Adrenal gland (tissue), 5 donors: ENCODE data around the gene NHSL1.

Experiments
- POLR2A ChIP-seq, 2 donors: fragments of 450-650 bp; IDR thresholded peaks; one replicate each; pipeline ENCODE4 v1.6.1; 2017; ENCODE audit warnings: antibody characterized with exemption in 2 of 2, mild to moderate bottlenecking in 2 of 2, moderate library complexity in 1 of 2
- TF ChIP-seq, protein P1 (sequence below), 6 experiments: fragments of 450-650 bp in 4 of 6; fragments of 200-600 bp in 2 of 6; sonication (generic) in 1 of 6; IDR thresholded peaks; 1 replicate in 5 of 6; 2 replicates in 1 of 6; pipeline versions ENCODE4 v1.5.1 to v1.8.0; 2016 to 2021; ENCODE audit warnings: antibody characterized with exemption in 6 of 6, mild to moderate bottlenecking in 2 of 6, moderate library complexity in 1 of 6
- donor health status: DM: no; HTN: no; CAD: no.

- TF ChIP-seq, protein P1, sequence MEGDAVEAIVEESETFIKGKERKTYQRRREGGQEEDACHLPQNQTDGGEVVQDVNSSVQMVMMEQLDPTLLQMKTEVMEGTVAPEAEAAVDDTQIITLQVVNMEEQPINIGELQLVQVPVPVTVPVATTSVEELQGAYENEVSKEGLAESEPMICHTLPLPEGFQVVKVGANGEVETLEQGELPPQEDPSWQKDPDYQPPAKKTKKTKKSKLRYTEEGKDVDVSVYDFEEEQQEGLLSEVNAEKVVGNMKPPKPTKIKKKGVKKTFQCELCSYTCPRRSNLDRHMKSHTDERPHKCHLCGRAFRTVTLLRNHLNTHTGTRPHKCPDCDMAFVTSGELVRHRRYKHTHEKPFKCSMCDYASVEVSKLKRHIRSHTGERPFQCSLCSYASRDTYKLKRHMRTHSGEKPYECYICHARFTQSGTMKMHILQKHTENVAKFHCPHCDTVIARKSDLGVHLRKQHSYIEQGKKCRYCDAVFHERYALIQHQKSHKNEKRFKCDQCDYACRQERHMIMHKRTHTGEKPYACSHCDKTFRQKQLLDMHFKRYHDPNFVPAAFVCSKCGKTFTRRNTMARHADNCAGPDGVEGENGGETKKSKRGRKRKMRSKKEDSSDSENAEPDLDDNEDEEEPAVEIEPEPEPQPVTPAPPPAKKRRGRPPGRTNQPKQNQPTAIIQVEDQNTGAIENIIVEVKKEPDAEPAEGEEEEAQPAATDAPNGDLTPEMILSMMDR (IDR thresholded peaks at IDR 0.05) = no peak
- no peak for TF ChIP-seq POLR2A (IDR thresholded peaks at IDR 0.05)
Observed at GRCh38 chr6:138494312-138494711, 5.0 kb downstream of the NHSL1 start.
